Measurements from ENCODE around the gene MYBPC1.
"Not testable (repeated sequence)": the region's sequence is repeated elsewhere in the genome, so short reads cannot be mapped to it uniquely, and the experiment has no call there.

The MYBPC1 gene

DNA sequence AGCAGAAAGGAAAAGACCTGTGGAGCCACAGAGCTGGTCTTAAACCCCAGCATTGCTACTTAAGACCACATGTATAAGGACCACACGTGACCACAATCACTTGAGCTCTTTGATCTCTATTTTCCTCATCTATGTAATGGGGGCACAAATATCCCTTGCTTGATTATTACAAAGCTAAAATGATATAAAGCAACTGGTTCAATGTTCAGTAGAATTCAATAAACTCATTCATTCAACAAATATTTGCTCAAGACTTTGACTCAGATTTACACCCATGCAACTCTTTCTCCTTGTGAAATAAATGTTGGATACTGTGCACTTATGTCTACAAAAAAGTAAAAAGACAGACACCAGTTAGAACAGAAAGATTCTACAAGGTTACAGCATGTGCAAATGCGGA lies 80.8 kb downstream of the MYBPC1 start:
- DNase-seq (ENCODE audit: extremely low read depth, low read depth), result no peak
- TF ChIP-seq, protein P1, sequence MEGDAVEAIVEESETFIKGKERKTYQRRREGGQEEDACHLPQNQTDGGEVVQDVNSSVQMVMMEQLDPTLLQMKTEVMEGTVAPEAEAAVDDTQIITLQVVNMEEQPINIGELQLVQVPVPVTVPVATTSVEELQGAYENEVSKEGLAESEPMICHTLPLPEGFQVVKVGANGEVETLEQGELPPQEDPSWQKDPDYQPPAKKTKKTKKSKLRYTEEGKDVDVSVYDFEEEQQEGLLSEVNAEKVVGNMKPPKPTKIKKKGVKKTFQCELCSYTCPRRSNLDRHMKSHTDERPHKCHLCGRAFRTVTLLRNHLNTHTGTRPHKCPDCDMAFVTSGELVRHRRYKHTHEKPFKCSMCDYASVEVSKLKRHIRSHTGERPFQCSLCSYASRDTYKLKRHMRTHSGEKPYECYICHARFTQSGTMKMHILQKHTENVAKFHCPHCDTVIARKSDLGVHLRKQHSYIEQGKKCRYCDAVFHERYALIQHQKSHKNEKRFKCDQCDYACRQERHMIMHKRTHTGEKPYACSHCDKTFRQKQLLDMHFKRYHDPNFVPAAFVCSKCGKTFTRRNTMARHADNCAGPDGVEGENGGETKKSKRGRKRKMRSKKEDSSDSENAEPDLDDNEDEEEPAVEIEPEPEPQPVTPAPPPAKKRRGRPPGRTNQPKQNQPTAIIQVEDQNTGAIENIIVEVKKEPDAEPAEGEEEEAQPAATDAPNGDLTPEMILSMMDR (IDR thresholded peaks at IDR 0.05; ENCODE audit: low read depth, low read length, missing control alignments), result no peak
- no peak overlapping the region for H3K4me3 ChIP-seq (replicated peaks; ENCODE audit: low read depth, low read length)

DNA sequence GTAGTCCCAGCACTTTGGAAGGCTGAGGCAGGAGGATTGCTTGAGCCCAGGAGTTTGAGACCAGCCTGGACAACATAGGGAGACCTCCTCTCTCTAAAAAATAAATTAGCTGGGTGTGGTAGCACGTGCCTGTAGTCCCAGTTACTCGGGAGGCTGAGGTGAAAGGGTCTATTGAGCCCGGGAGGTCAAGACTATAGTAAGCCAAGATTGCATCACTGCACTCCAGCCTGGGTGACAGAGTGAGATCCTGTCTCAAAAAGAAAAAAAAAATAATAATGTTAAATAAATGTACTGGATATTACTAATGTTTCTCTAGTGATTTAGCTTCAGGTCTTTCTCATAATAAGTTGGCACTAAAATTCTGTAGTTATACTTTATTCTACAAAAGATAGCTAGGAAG lies 81.7 kb downstream of the MYBPC1 start:
- DNase-seq (ENCODE audit: extremely low read depth, low read depth); H3K4me3 ChIP-seq (replicated peaks; ENCODE audit: low read depth, low read length): not testable (repeated sequence)

DNA sequence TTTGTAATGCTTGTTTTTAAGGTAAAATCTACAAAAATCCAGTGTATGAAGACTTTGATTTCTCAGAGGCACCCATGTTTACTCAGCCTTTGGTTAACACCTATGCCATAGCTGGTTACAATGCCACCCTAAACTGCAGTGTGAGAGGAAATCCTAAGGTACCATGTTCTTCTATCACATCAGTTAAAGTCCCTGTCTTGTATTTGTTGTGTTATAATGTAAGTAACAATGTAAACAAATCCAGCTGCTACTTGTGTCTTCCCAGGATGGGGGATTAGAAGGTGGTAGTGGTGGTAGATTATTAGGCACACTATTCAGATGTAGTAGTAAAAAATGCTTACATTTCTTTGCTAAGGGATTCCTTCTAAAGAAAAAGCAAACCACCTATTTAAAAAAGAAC lies 83.3 kb downstream of the MYBPC1 start:
- no peak overlapping the region for H3K4me3 ChIP-seq (replicated peaks; ENCODE audit: low read depth, low read length)
- TF ChIP-seq, protein P1 (IDR thresholded peaks at IDR 0.05; ENCODE audit: low read depth, low read length, missing control alignments), result no peak
- DNase-seq (ENCODE audit: extremely low read depth, low read depth), result no peak

DNA sequence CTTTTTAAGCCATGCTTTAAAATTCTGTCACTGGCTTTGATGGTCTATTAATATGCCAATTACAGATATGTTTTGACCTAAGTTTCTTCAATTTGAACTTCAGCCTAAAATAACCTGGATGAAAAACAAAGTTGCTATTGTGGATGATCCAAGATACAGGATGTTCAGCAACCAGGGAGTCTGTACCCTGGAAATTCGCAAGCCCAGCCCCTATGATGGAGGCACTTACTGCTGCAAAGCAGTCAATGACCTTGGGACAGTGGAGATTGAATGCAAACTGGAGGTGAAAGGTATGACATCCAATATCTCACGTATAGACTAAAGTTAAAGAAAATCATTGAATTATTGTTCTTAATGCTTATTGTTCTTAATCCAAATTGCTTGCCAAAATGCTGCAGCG lies 85.5 kb downstream of the MYBPC1 start:
- TF ChIP-seq, protein P1 (IDR thresholded peaks at IDR 0.05; ENCODE audit: low read depth, low read length, missing control alignments), result no peak
- DNase-seq (ENCODE audit: extremely low read depth, low read depth), result no peak
- H3K4me3 ChIP-seq (replicated peaks; ENCODE audit: low read depth, low read length), result no peak overlapping the region

DNA sequence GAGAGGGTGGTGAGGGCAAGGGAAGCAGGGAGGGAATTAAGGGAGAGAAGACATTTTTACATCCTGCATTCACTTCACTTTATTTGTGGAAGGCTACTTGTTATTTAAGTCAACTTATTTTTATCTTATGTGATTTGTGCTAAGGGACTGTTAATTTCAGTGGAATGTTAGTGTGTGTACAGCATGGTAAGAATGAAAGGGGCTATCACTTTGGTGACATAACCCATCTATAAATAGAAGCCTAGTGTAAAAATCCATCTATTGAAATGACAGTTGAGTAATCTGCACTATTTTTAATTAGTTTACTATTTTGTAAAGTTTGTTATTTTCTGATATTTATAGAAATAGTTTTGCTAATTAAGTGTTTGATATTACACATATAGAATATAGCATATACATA lies 85.9 kb downstream of the MYBPC1 start:
- DNase-seq (ENCODE audit: extremely low read depth, low read depth), result no peak
- H3K4me3 ChIP-seq (replicated peaks; ENCODE audit: low read depth, low read length), result no peak overlapping the region
- TF ChIP-seq, protein P1 (IDR thresholded peaks at IDR 0.05; ENCODE audit: low read depth, low read length, missing control alignments), result no peak

DNA sequence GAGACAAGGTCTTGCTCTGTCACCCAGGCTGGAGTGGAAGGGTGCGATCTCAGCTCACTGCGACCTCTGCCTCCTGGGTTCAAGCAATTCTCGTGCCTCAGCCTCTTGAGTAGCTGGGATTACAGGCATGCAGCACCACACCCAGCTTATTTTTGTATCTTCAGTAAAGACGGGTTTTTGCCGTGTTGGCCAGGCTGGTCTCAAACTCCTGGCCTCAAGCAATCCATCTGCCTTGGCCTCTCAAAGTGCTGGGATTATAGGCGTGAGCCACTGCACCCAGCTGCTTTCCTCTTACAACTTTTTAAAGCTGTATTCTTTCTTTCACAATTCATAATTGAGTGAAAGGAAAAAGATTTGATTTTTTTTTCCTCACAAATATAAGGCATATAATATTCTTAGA lies 86.9 kb downstream of the MYBPC1 start:
- DNase-seq (ENCODE audit: extremely low read depth, low read depth); H3K4me3 ChIP-seq (replicated peaks; ENCODE audit: low read depth, low read length): not testable (repeated sequence)

DNA sequence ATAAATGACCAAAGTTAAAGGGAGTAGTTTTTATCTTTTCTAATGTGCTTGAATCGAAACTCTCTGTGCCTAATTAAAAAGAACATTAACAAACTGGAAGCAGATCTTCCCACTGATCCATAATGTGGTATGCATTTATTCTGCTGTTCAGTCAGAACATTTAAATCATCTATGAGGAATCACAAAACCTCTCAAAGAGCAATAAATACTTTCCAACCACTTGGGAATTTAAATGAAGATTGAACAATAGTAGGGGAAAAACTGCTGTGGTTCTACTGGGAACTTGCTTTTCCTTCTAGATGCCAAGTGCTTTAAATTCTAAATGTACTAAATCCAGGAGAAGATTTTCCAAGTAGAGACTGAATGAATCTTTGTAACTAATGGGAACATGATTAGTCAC lies 90.3 kb downstream of the MYBPC1 start:
- no peak for DNase-seq (ENCODE audit: extremely low read depth, low read depth)
- TF ChIP-seq, protein P1 (IDR thresholded peaks at IDR 0.05; ENCODE audit: low read depth, low read length, missing control alignments), result no peak
- H3K4me3 ChIP-seq (replicated peaks; ENCODE audit: low read depth, low read length), result no peak overlapping the region

DNA sequence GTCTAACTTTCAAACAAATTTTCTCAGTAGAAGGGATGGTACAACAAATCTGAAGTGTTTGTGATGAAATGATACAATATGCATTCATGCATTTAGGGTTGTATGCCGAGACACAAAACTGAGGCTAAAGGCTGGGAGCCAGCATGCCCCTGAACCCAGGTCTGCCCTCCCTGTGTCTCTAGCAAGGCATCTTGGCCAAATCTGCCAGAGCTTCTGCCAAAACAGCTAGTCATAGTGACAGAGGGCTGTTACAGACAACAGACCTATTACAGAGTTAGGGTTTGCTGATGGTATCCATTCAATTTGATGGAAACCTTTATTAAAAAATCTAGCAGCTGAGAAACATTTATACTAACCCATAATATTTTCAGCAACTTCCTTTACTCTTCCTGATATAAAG lies 91.4 kb downstream of the MYBPC1 start:
- no peak overlapping the region for H3K4me3 ChIP-seq (replicated peaks; ENCODE audit: low read depth, low read length)
- TF ChIP-seq, protein P1 (IDR thresholded peaks at IDR 0.05; ENCODE audit: low read depth, low read length, missing control alignments), result no peak
- DNase-seq (ENCODE audit: extremely low read depth, low read depth), result no peak
